Spleen (tissue), 11 donors: ENCODE data around the gene NOL9. TPM values are rescaled to one million over a fixed set of nuclear protein-coding genes. Genes with fewer than 3 reads are reported as not detected.
A peak's percentile ranks its signal among the peaks of the same experiment; 100 is the strongest.

Experiments used
- DNase-seq: peaks from one replicate; pipeline ENCODE4 v3.0.0-alpha.2; 2020
- H3K27ac ChIP-seq, 8 donors: fragments of 200-600 bp; sonication (generic) in 7 of 8; 1 replicate in 4 of 8; 2 replicates in 4 of 8; pipeline versions ENCODE4 v1.5.0 to v1.8.0; 2016 to 2021; ENCODE audit warnings: inconsistent platforms in 4 of 8, mild to moderate bottlenecking in 4 of 8, moderate library complexity in 1 of 8
- H3K27me3 ChIP-seq, 7 donors: fragments of 200-600 bp; sonication (generic) in 6 of 7; replicated peaks in 1 of 7; 1 replicate in 4 of 7; 2 replicates in 3 of 7; pipeline versions ENCODE4 v1.5.0 to v1.8.0; 2016 to 2021; ENCODE audit warnings: inconsistent platforms in 3 of 7, mild to moderate bottlenecking in 1 of 7
- H3K36me3 ChIP-seq, 6 donors: fragments of 200-600 bp; sonication (generic) in 5 of 6; 1 replicate in 4 of 6; 2 replicates in 2 of 6; pipeline versions ENCODE4 v1.5.0 to v1.8.0; 2016 to 2021; ENCODE audit warnings: inconsistent platforms in 2 of 6
- H3K4me1 ChIP-seq, 6 donors: fragments of 200-600 bp; sonication (generic) in 5 of 6; 1 replicate in 3 of 6; 2 replicates in 3 of 6; pipeline versions ENCODE4 v1.5.0 to v1.8.0; 2016 to 2021; ENCODE audit warnings: inconsistent platforms in 3 of 6
- H3K4me3 ChIP-seq, 8 donors: fragments of 200-600 bp; sonication (generic) in 7 of 8; 1 replicate in 4 of 8; 2 replicates in 4 of 8; pipeline versions ENCODE4 v1.5.0 to v1.8.0; 2016 to 2021; ENCODE audit warnings: inconsistent platforms in 4 of 8, mild to moderate bottlenecking in 4 of 8, moderate library complexity in 2 of 8
- H3K9me3 ChIP-seq, 8 donors: fragments of 200-600 bp; sonication (generic) in 7 of 8; 1 replicate in 4 of 8; 2 replicates in 4 of 8; pipeline versions ENCODE4 v1.5.0 to v1.8.0; 2016 to 2021; ENCODE audit warnings: inconsistent platforms in 4 of 8
- CTCF ChIP-seq, 11 experiments: fragments of 200-600 bp in 7 of 11; fragments of 450-650 bp in 4 of 11; sonication (generic) in 4 of 11; IDR thresholded peaks in 8 of 11; conservative IDR thresholded peaks in 3 of 11; 1 replicate in 7 of 11; 2 replicates in 4 of 11; pipeline versions ENCODE4 v1.4.0 to v1.8.0; 2016 to 2021; ENCODE audit warnings: antibody characterized with exemption in 11 of 11, inconsistent platforms in 4 of 11, mild to moderate bottlenecking in 1 of 11
- POLR2A ChIP-seq, 3 donors: fragments of 450-650 bp; IDR thresholded peaks; one replicate each; pipeline ENCODE4 v1.5.1; 2017; ENCODE audit warnings: antibody characterized with exemption in 3 of 3, mild to moderate bottlenecking in 1 of 3
- POLR2AphosphoS5 ChIP-seq, 3 donors: sonication (generic); formaldehyde crosslinking; IDR thresholded peaks; one replicate each; pipeline ENCODE4 v1.5.1; 2017; ENCODE audit warnings: antibody characterized with exemption in 3 of 3
- WGBS, 5 donors: extraction: QIAGEN DNeasy Blood & Tissue Kit in 3 of 5; methylation state at CpG; one replicate each; pipeline versions ENCODE4 v1.1.5 to v1.1.7; 2013 to 2018; 5-methylcytosine and 5-hydroxymethylcytosine counted together
- intact Hi-C: fragments of 100-400 bp; cut with DNase I; formaldehyde crosslinking; loops from one replicate; pipeline ENCODE4 v1.15.0; 2023; ENCODE audit warnings: low total_unique reads
- polyA plus RNA-seq, 3 donors: library from polyadenylated mRNA; stranded (reverse); fragments of 200-250 nt; gene quantifications; one replicate each; pipeline ENCODE4 v1.2.1, GENCODE V29; 2013
- total RNA-seq, 7 donors: library from RNA; depleted of rRNA in 3 of 7; stranded (reverse); fragments of >200 nt in 3 of 7; fragmentation: NEBNext Ultra II Directional in 4 of 7; extraction: Animal tissue kit (Norgen Biotek cat#: 25700) in 4 of 7; gene quantifications; one replicate each; pipeline versions ENCODE4 v1.1.0 to v1.2.1, GENCODE V29; 2016 to 2021
- donor health status: healthy with polysubstance abuse.
- donor health status: DM: no; HTN: no; CAD: no; lungs with moderate emphysema.
- donor health status: DM: no; HTN: no; CAD: no.
- donor health status: Bipolar disorder and iron deficiency.
- donor health status: healthy.
- donor health status: DM: no; HTN: no; CAD: no.
- donor health status: DM: yes; HTN: yes; CAD: no.

NOL9 gene
- total and polyA plus RNA-seq, 10 donors, result 4.2 to 55.2 (median 41.2) TPM

DNA sequence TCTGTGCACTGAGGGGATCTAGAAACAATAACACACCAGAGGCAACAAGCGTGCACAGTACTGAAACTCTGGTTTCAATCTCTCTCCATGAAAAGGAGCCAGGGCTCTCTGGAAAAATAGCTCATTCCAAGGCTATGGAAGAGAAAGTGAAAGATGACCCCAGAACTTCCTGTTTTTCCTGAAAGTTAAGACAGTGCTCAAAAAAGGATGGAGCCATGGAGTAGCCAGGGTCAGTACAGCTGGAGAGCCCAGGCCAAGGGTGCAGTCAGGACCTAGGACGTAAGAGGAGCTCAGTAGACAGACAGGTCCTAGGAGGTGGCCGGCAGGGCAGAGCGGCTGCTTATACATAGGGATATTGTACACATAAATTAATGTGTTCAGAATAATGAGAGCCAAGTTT is 19.1 kb downstream of the NOL9 start:
- Histone ChIP-seq H3K9me3 (no peaks in the 10 kb centered on the region), H3K36me3 (peaks cover 7 to 90% (median 43%) of the 10 kb centered on the region in 6 donors), H3K27ac (peak overlapping the region in 7 of 8 donors; percentile 26 to 79 (median 71)), H3K4me3 (no peak overlapping the region), H3K4me1 (peaks cover 0 to 26% (median 13%) of the 10 kb centered on the region in 6 donors), H3K27me3 (no peaks in the 10 kb centered on the region)
- no peak for DNase-seq
- TF ChIP-seq CTCF (IDR thresholded peaks at IDR 0.05 in 8 of 11, conservative IDR thresholded peaks at IDR 0.05 in 3 of 11) (no peak), POLR2AphosphoS5 (IDR thresholded peaks at IDR 0.05) (peak in 1 of 3 donors; percentile 27), POLR2A (IDR thresholded peaks at IDR 0.05) (no peak)
- 66 to 87% (median 74%) methylated on average over 4 of the region's 4 CpGs for WGBS, 5 donors
- intact Hi-C loops, result no loop called here

- Histone ChIP-seq H3K27ac (peak overlapping the region in 7 of 8 donors; percentile 26 to 79 (median 71)), H3K36me3 (peaks cover 7 to 91% (median 51%) of the 10 kb centered on the region in 6 donors), H3K4me3 (no peak overlapping the region), H3K9me3 (no peaks in the 10 kb centered on the region), H3K27me3 (no peaks in the 10 kb centered on the region), H3K4me1 (peaks cover 0 to 26% (median 13%) of the 10 kb centered on the region in 6 donors)
- TF ChIP-seq POLR2AphosphoS5 (IDR thresholded peaks at IDR 0.05) (peak; percentile 41 to 73 (median 49)), CTCF (IDR thresholded peaks at IDR 0.05 in 8 of 11, conservative IDR thresholded peaks at IDR 0.05 in 3 of 11) (no peak)
- WGBS, 5 donors, result 64 to 82% (median 78%) methylated on average over 8 of the region's 8 CpGs
- no peak for DNase-seq
- intact Hi-C loops, result no loop called here
Observed at GRCh38 chr1:6534248-6534822, 20.0 kb downstream of the NOL9 start.

DNA sequence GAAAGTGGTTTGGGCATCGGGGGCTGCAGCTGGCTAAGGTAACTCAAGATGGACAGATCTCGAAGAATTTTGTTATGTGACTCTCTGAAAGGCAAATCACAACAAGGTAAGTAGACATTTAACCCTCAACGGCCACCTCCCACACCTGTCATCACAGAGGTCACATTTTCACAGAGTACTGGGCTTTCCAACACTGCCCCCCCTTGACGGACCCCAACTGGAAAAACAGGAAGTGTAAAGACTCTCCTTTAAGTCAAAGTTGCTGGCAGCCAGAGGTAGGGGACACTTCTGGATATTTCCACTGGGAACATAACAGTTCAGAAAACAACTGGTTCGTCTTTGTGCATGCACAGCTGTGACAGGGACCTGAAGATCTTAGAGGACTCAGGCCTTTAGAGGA is 22.3 kb downstream of the NOL9 start:
- TF ChIP-seq POLR2A (IDR thresholded peaks at IDR 0.05) (no peak), POLR2AphosphoS5 (IDR thresholded peaks at IDR 0.05) (no peak), CTCF (IDR thresholded peaks at IDR 0.05 in 8 of 11, conservative IDR thresholded peaks at IDR 0.05 in 3 of 11) (no peak)

DNA sequence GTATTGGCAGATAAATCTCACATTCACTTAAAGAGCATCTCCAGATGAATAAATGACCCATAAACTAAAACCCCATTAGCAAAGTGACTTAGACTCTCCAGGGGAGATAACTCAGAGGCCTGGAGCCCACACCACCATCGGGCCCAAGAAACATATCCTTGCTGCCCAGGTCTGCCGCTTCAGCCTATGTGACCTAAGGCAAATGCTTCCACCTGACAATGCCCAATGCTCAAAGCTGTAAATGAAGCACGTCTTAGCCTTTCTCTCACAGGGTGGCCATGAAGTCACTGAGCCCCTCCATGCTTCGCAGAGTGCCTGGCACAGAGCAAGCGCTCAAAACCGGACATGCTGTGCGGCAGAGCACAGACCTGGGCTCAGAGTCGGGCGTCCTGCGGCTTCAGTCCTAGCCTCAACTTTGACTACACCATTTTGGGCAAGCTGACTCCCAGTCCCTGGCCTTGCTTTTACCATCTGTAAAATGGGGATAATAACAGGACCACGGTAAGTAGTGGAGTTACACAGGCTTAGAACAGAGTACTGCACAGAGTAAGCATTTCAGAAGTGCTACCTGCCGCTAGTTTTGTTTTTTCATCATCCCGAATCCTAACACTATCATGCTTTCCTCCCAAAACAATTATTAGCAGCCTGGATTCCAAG is 23.7 kb downstream of the NOL9 start:
- H3K36me3 ChIP-seq, result peaks cover 14 to 100% (median 80%) of the 10 kb centered on the region in 6 donors

More for the DNA sequence above, 22.3 kb downstream of the NOL9 start:
- no peak for DNase-seq
- Histone ChIP-seq H3K4me1 (peaks cover 0 to 31% (median 14%) of the 10 kb centered on the region in 6 donors), H3K27me3 (no peaks in the 10 kb centered on the region), H3K36me3 (peaks cover 14 to 99% (median 69%) of the 10 kb centered on the region in 6 donors), H3K4me3 (no peak overlapping the region), H3K9me3 (no peaks in the 10 kb centered on the region), H3K27ac (no peak overlapping the region)
- WGBS, 5 donors, result 86 to 94% (median 88%) methylated on average over 5 of the region's 5 CpGs
- intact Hi-C loops, result no loop called here

More for the DNA sequence above, 23.7 kb downstream of the NOL9 start:
- intact Hi-C loops, result no loop called here
- H3K27me3 ChIP-seq, result no peaks in the 10 kb centered on the region
- 95 to 97% (median 96%) methylated on average over 13 of the region's 13 CpGs for WGBS, 5 donors
- no peaks in the 10 kb centered on the region for H3K9me3 ChIP-seq
- H3K27ac ChIP-seq, result no peak overlapping the region
- H3K4me3 ChIP-seq, result no peak overlapping the region
- TF ChIP-seq CTCF (IDR thresholded peaks at IDR 0.05 in 8 of 11, conservative IDR thresholded peaks at IDR 0.05 in 3 of 11), result no peak
- TF ChIP-seq POLR2A (IDR thresholded peaks at IDR 0.05), result no peak
- TF ChIP-seq POLR2AphosphoS5 (IDR thresholded peaks at IDR 0.05), result no peak
- H3K4me1 ChIP-seq, result peaks cover 0 to 30% (median 9%) of the 10 kb centered on the region in 6 donors
- DNase-seq, result no peak
